ENCODE results near the gene FUT3.

The FUT3 gene

GRCh38 chr19:5827891-5828660 is 23.2 kb downstream of the FUT3 start:
- Histone ChIP-seq H3K4me1 (ENCODE audit: control insufficient read depth, insufficient read depth, low read length) (peaks cover 3% of the 10 kb centered on the region), H3K27me3 (replicated peaks; ENCODE audit: control insufficient read depth, insufficient read depth, low read length) (peaks cover 20% of the 10 kb centered on the region), H3K36me3 (ENCODE audit: control insufficient read depth, insufficient read depth, low read length, severe bottlenecking) (no peaks in the 10 kb centered on the region), H3K4me3 (ENCODE audit: low read length) (peak overlapping the region; percentile 77), H3K9ac (ENCODE audit: low read length) (peak overlapping the region; percentile 80), H3K9me3 (ENCODE audit: control insufficient read depth, low read length) (no peaks in the 10 kb centered on the region)
- DNase-seq (ENCODE audit: low read depth): peak; percentile 65

GRCh38 chr19:5827342-5827890 is 23.8 kb downstream of the FUT3 start:
- Histone ChIP-seq H3K36me3 (ENCODE audit: control insufficient read depth, insufficient read depth, low read length, severe bottlenecking) (no peaks in the 10 kb centered on the region), H3K9ac (ENCODE audit: low read length) (peak overlapping the region; percentile 80), H3K4me3 (ENCODE audit: low read length) (peak overlapping the region; percentile 77), H3K9me3 (ENCODE audit: control insufficient read depth, low read length) (no peaks in the 10 kb centered on the region), H3K4me1 (ENCODE audit: control insufficient read depth, insufficient read depth, low read length) (peaks cover 3% of the 10 kb centered on the region), H3K27me3 (replicated peaks; ENCODE audit: control insufficient read depth, insufficient read depth, low read length) (peaks cover 18% of the 10 kb centered on the region)
- DNase-seq (ENCODE audit: low read depth): no peak

GRCh38 chr19:5826531-5827341 is 24.5 kb downstream of the FUT3 start:
- H3K4me3 ChIP-seq (ENCODE audit: low read length): peak overlapping the region; percentile 77
- peak; percentile 29 for DNase-seq (ENCODE audit: low read depth)

GRCh38 chr19:5825178-5825577 is 26.1 kb downstream of the FUT3 start:
- H3K27me3 ChIP-seq (replicated peaks; ENCODE audit: control insufficient read depth, insufficient read depth, low read length): peaks cover 18% of the 10 kb centered on the region
- H3K9ac ChIP-seq (ENCODE audit: low read length): no peak overlapping the region
- H3K4me1 ChIP-seq (ENCODE audit: control insufficient read depth, insufficient read depth, low read length): peaks cover 3% of the 10 kb centered on the region

More at GRCh38 chr19:5826531-5827341, 24.5 kb downstream of the FUT3 start:
- Histone ChIP-seq H3K4me1 (ENCODE audit: control insufficient read depth, insufficient read depth, low read length) (peaks cover 3% of the 10 kb centered on the region), H3K27me3 (replicated peaks; ENCODE audit: control insufficient read depth, insufficient read depth, low read length) (peaks cover 22% of the 10 kb centered on the region), H3K9ac (ENCODE audit: low read length) (no peak overlapping the region), H3K36me3 (ENCODE audit: control insufficient read depth, insufficient read depth, low read length, severe bottlenecking) (no peaks in the 10 kb centered on the region), H3K9me3 (ENCODE audit: control insufficient read depth, low read length) (no peaks in the 10 kb centered on the region)

GRCh38 chr19:5824751-5825150 is 26.5 kb downstream of the FUT3 start:
- Histone ChIP-seq H3K4me1 (ENCODE audit: control insufficient read depth, insufficient read depth, low read length) (peaks cover 3% of the 10 kb centered on the region), H3K9me3 (ENCODE audit: control insufficient read depth, low read length) (no peaks in the 10 kb centered on the region), H3K27me3 (replicated peaks; ENCODE audit: control insufficient read depth, insufficient read depth, low read length) (peaks cover 18% of the 10 kb centered on the region), H3K36me3 (ENCODE audit: control insufficient read depth, insufficient read depth, low read length, severe bottlenecking) (no peaks in the 10 kb centered on the region), H3K9ac (ENCODE audit: low read length) (no peak overlapping the region), H3K4me3 (ENCODE audit: low read length) (no peak overlapping the region)
- no peak for DNase-seq (ENCODE audit: low read depth)

More at GRCh38 chr19:5825178-5825577, 26.1 kb downstream of the FUT3 start:
- no peak for DNase-seq (ENCODE audit: low read depth)
- no peaks in the 10 kb centered on the region for H3K9me3 ChIP-seq (ENCODE audit: control insufficient read depth, low read length)
- no peak overlapping the region for H3K4me3 ChIP-seq (ENCODE audit: low read length)
- H3K36me3 ChIP-seq (ENCODE audit: control insufficient read depth, insufficient read depth, low read length, severe bottlenecking): no peaks in the 10 kb centered on the region

GRCh38 chr19:5823579-5824281 is 27.5 kb downstream of the FUT3 start:
- no peak for DNase-seq (ENCODE audit: low read depth)
- Histone ChIP-seq H3K27me3 (replicated peaks; ENCODE audit: control insufficient read depth, insufficient read depth, low read length) (peaks cover 14% of the 10 kb centered on the region), H3K9me3 (ENCODE audit: control insufficient read depth, low read length) (no peaks in the 10 kb centered on the region), H3K36me3 (ENCODE audit: control insufficient read depth, insufficient read depth, low read length, severe bottlenecking) (no peaks in the 10 kb centered on the region), H3K4me3 (ENCODE audit: low read length) (no peak overlapping the region), H3K9ac (ENCODE audit: low read length) (no peak overlapping the region), H3K4me1 (ENCODE audit: control insufficient read depth, insufficient read depth, low read length) (peaks cover 3% of the 10 kb centered on the region)

GRCh38 chr19:5822181-5822844 is 28.9 kb downstream of the FUT3 start:
- no peak for DNase-seq (ENCODE audit: low read depth)
- Histone ChIP-seq H3K9me3 (ENCODE audit: control insufficient read depth, low read length) (no peaks in the 10 kb centered on the region), H3K9ac (ENCODE audit: low read length) (no peak overlapping the region), H3K27me3 (replicated peaks; ENCODE audit: control insufficient read depth, insufficient read depth, low read length) (peaks cover 19% of the 10 kb centered on the region), H3K36me3 (ENCODE audit: control insufficient read depth, insufficient read depth, low read length, severe bottlenecking) (no peaks in the 10 kb centered on the region), H3K4me3 (ENCODE audit: low read length) (no peak overlapping the region), H3K4me1 (ENCODE audit: control insufficient read depth, insufficient read depth, low read length) (no peaks in the 10 kb centered on the region)

GRCh38 chr19:5821521-5822180 is 29.6 kb downstream of the FUT3 start:
- peaks cover 19% of the 10 kb centered on the region for H3K27me3 ChIP-seq (replicated peaks; ENCODE audit: control insufficient read depth, insufficient read depth, low read length)
- no peak overlapping the region for H3K9ac ChIP-seq (ENCODE audit: low read length)
- no peak for DNase-seq (ENCODE audit: low read depth)
- H3K36me3 ChIP-seq (ENCODE audit: control insufficient read depth, insufficient read depth, low read length, severe bottlenecking): no peaks in the 10 kb centered on the region
- no peaks in the 10 kb centered on the region for H3K9me3 ChIP-seq (ENCODE audit: control insufficient read depth, low read length)
- no peak overlapping the region for H3K4me3 ChIP-seq (ENCODE audit: low read length)
- no peaks in the 10 kb centered on the region for H3K4me1 ChIP-seq (ENCODE audit: control insufficient read depth, insufficient read depth, low read length)

GRCh38 chr19:5820785-5821184 is 30.5 kb downstream of the FUT3 start:
- H3K9me3 ChIP-seq (ENCODE audit: control insufficient read depth, low read length): no peaks in the 10 kb centered on the region
- no peak for DNase-seq (ENCODE audit: low read depth)

GRCh38 chr19:5818594-5818993 is 32.7 kb downstream of the FUT3 start:
- Histone ChIP-seq H3K9ac (ENCODE audit: low read length) (no peak overlapping the region), H3K9me3 (ENCODE audit: control insufficient read depth, low read length) (no peaks in the 10 kb centered on the region)
- DNase-seq (ENCODE audit: low read depth): no peak

More at GRCh38 chr19:5820785-5821184, 30.5 kb downstream of the FUT3 start:
- H3K9ac ChIP-seq (ENCODE audit: low read length): no peak overlapping the region
- H3K4me1 ChIP-seq (ENCODE audit: control insufficient read depth, insufficient read depth, low read length): no peaks in the 10 kb centered on the region
- no peak overlapping the region for H3K4me3 ChIP-seq (ENCODE audit: low read length)
- no peaks in the 10 kb centered on the region for H3K36me3 ChIP-seq (ENCODE audit: control insufficient read depth, insufficient read depth, low read length, severe bottlenecking)
- peaks cover 24% of the 10 kb centered on the region for H3K27me3 ChIP-seq (replicated peaks; ENCODE audit: control insufficient read depth, insufficient read depth, low read length)

More at GRCh38 chr19:5818594-5818993, 32.7 kb downstream of the FUT3 start:
- peaks cover 38% of the 10 kb centered on the region for H3K27me3 ChIP-seq (replicated peaks; ENCODE audit: control insufficient read depth, insufficient read depth, low read length)
- H3K4me3 ChIP-seq (ENCODE audit: low read length): no peak overlapping the region
- no peaks in the 10 kb centered on the region for H3K36me3 ChIP-seq (ENCODE audit: control insufficient read depth, insufficient read depth, low read length, severe bottlenecking)
- H3K4me1 ChIP-seq (ENCODE audit: control insufficient read depth, insufficient read depth, low read length): no peaks in the 10 kb centered on the region

Measured in adipocyte (in vitro differentiated cells).